ENCODE results near the gene THAP12.
"Not testable (repeated sequence)": the region's sequence is repeated elsewhere in the genome, so short reads cannot be mapped to it uniquely, and the experiment has no call there.

THAP12 gene

GRCh38 chr11:76329983-76330382 lies 50.9 kb downstream of the THAP12 start:
- no peak for DNase-seq (ENCODE audit: low read depth in 2 of 2)
- TF ChIP-seq CTCF (IDR thresholded peaks at IDR 0.05; ENCODE audit: low read depth, low read length): no peak
- no peak overlapping the region for H3K4me3 ChIP-seq (replicated peaks in 1 of 2; ENCODE audit: low read depth in 2 of 2, low read length in 2 of 2)

GRCh38 chr11:76329084-76329648 lies 51.8 kb downstream of the THAP12 start:
- TF ChIP-seq CTCF (IDR thresholded peaks at IDR 0.05; ENCODE audit: low read depth, low read length): no peak
- DNase-seq (ENCODE audit: low read depth in 2 of 2): peak; percentile 14 to 73
- no peak overlapping the region for H3K4me3 ChIP-seq (replicated peaks in 1 of 2; ENCODE audit: low read depth in 2 of 2, low read length in 2 of 2)

- DNase-seq (ENCODE audit: low read depth in 2 of 2): no peak
- TF ChIP-seq CTCF (IDR thresholded peaks at IDR 0.05; ENCODE audit: low read depth, low read length): no peak
- no peak overlapping the region for H3K4me3 ChIP-seq (replicated peaks in 1 of 2; ENCODE audit: low read depth in 2 of 2, low read length in 2 of 2)
Measured at GRCh38 chr11:76327756-76328388, 53.1 kb downstream of the THAP12 start.

- TF ChIP-seq CTCF (IDR thresholded peaks at IDR 0.05; ENCODE audit: low read depth, low read length): no peak
- no peak for DNase-seq (ENCODE audit: low read depth in 2 of 2)
- no peak overlapping the region for H3K4me3 ChIP-seq (replicated peaks in 1 of 2; ENCODE audit: low read depth in 2 of 2, low read length in 2 of 2)
Measured at GRCh38 chr11:76327202-76327601, 53.7 kb downstream of the THAP12 start.

GRCh38 chr11:76325185-76325584 lies 55.7 kb downstream of the THAP12 start:
- no peak overlapping the region for H3K4me3 ChIP-seq (replicated peaks in 1 of 2; ENCODE audit: low read depth in 2 of 2, low read length in 2 of 2)
- TF ChIP-seq CTCF (IDR thresholded peaks at IDR 0.05; ENCODE audit: low read depth, low read length): no peak
- no peak for DNase-seq (ENCODE audit: low read depth in 2 of 2)

- no peak overlapping the region for H3K4me3 ChIP-seq (replicated peaks in 1 of 2; ENCODE audit: low read depth in 2 of 2, low read length in 2 of 2)
- no peak for DNase-seq (ENCODE audit: low read depth in 2 of 2)
- TF ChIP-seq CTCF (IDR thresholded peaks at IDR 0.05; ENCODE audit: low read depth, low read length): no peak
Measured at GRCh38 chr11:76323804-76324203, 57.1 kb downstream of the THAP12 start.

- not testable (repeated sequence) for H3K4me3 ChIP-seq (replicated peaks in 1 of 2; ENCODE audit: low read depth in 2 of 2, low read length in 2 of 2); DNase-seq (ENCODE audit: low read depth in 2 of 2)
Measured at GRCh38 chr11:76323375-76323774, 57.6 kb downstream of the THAP12 start.

Measured in cardiac fibroblast (primary cell).